GM19372 (cell line): ENCODE data around the gene PDE4D.

Source experiments
- ATAC-seq: cut with Tn5 transposase; IDR thresholded peaks from one replicate; pipeline ENCODE4 v1.9.1; 2021; ENCODE audit warnings: mild to moderate bottlenecking, low read depth, moderate library complexity; ENCODE audit not compliant: unreplicated experiment

The PDE4D gene

DNA sequence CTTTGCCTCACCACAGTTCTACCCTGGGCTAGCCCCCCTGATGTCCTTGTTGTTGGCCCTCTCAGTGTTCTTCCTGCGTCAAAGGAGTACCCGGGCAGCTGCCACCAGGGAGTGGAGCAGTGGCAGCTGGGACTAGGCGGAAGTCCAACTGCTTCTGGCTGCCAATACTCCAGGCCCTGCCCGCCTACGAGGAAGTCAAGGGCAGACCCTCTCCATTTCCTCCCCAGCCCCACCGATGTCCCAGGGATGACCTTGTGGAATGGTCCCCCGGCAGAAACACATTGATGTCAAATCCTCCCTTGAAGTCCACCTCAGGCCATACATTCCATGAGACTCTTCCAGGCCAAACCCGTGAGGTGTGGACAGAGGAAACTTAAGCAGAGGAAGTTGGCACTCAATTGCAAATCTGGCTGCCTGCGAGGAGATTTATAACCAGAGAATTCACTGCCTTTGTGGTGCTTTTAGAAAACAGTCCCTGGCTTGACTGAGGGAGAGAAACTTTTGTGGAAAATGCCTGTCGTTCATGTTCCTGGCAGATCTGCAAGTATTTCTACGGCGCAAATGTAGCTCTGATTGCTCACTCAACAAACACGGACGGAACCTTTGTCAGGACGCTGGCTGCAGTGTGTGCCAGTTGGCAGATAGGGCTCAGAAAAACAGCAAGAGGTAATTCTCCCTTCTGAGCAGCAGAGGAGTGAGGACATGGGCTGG lies 970.9 kb downstream of the PDE4D start:
- ATAC-seq: no peak

DNA sequence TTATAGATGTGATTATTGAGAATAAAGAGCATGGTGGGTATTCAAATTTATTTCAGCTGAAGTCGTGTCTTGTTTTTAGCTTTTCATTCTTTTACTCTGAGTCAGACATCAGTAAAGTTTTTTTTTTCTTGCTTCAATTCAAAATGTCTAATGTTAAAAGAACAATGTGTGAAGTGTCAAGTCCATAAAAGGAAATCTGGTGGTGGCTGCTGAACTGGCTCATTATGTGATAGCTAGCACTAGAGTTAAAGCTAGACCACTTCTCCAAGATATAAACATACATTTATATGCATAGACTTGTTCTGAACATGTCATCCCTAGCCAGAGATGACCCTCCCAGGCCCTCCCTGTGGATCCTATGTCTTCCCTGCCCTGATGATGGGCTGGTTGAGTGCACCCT lies 972.4 kb downstream of the PDE4D start:
- ATAC-seq: no peak

DNA sequence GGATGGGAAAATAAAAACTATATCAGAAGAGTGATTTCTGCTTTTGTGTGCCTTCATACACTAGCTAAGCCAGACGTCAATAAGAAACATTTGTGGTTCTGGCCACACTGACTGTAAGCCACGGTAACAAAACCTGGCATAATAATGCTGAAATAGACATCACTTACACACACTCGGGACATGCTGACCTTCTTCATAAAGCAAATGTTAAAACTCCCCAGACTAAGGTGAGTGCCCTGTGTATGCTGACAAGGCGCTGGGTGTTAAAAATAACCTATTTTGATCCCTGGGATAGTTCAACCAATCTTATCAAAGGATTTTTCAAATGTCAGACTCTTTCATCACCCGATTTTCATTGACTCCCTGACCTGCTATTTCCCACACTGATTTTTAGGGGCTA lies 973.7 kb downstream of the PDE4D start:
- ATAC-seq: no peak
